Naive thymus-derived CD4-positive, alpha-beta T cell (primary cell): Measurements from ENCODE around the gene EXOC1L. TPM values are rescaled to one million over a fixed set of nuclear protein-coding genes. Genes with fewer than 3 reads are reported as not detected.

Experiments
- ATAC-seq: fragments of 150-1000 bp; cut with Tn5 transposase; 2 replicates; pipeline ENCODE4 v1.10.0; 2021; ENCODE audit warnings: mild to moderate bottlenecking, moderate library complexity
- CTCF ChIA-PET: fragments of 350-600 bp; sonication (Branson Sonifier 250); formaldehyde crosslinking; loops from one replicate; lab custom pipeline; 2021; ENCODE audit warnings: antibody characterized with exemption; lab: Charles Lee
- POLR2A ChIA-PET: fragments of 350-600 bp; sonication (Branson Sonifier 250); formaldehyde crosslinking; loops from one replicate; lab custom pipeline; 2021; ENCODE audit warnings: antibody characterized with exemption, inconsistent platforms; lab: Charles Lee
- DNase-seq, 9 donors: peaks; one replicate each; pipeline versions ENCODE4 v3.0.0 to v3.0.0-alpha.2; 2020 to 2022; ENCODE audit warnings: mixed read lengths in 1 of 9
- H3K27ac ChIP-seq: one replicate; pipeline ENCODE4 v1.7.0; 2013; ENCODE audit warnings: mild to moderate bottlenecking, low read depth, low read length, moderate library complexity
- H3K27me3 ChIP-seq, 2 donors: one replicate each; pipeline ENCODE4 v1.7.0; 2013; ENCODE audit warnings: low read length in 2 of 2, mild to moderate bottlenecking in 2 of 2, moderate library complexity in 2 of 2; ENCODE audit not compliant: control insufficient read depth in 2 of 2, insufficient read depth in 2 of 2
- H3K36me3 ChIP-seq, 3 experiments: 1 replicate in 2 of 3; 2 replicates in 1 of 3; pipeline ENCODE4 v1.7.0; 2013; ENCODE audit warnings: low read length in 3 of 3, mild to moderate bottlenecking in 3 of 3, moderate library complexity in 1 of 3; ENCODE audit not compliant: insufficient read depth in 3 of 3, control insufficient read depth in 2 of 3
- H3K4me1 ChIP-seq, 2 donors: one replicate each; pipeline ENCODE4 v1.7.0; 2013; ENCODE audit warnings: low read length in 2 of 2, mild to moderate bottlenecking in 2 of 2, moderate library complexity in 1 of 2; ENCODE audit not compliant: control insufficient read depth in 2 of 2, insufficient read depth in 2 of 2
- H3K4me3 ChIP-seq: 2 replicates; pipeline ENCODE4 v1.7.0; 2013; ENCODE audit warnings: mild to moderate bottlenecking, low read length
- H3K9me3 ChIP-seq, 3 experiments: 1 replicate in 2 of 3; 2 replicates in 1 of 3; pipeline ENCODE4 v1.7.0; 2013; ENCODE audit warnings: low read length in 3 of 3; ENCODE audit not compliant: control insufficient read depth in 2 of 3
- H3K27ac Mint-ChIP-seq, 9 donors: one replicate each; pipeline ENCODE4 v1.8.0; 2020 to 2022; ENCODE audit warnings: mixed read lengths in 9 of 9, mild to moderate bottlenecking in 8 of 9, moderate library complexity in 5 of 9, inconsistent platforms in 2 of 9
- H3K27me3 Mint-ChIP-seq, 5 donors: one replicate each; pipeline ENCODE4 v1.8.0; 2021 to 2022; ENCODE audit warnings: mixed read lengths in 5 of 5, mild to moderate bottlenecking in 1 of 5
- H3K36me3 Mint-ChIP-seq, 5 donors: one replicate each; pipeline ENCODE4 v1.8.0; 2020 to 2022; ENCODE audit warnings: mixed read lengths in 5 of 5, mild to moderate bottlenecking in 3 of 5, inconsistent platforms in 1 of 5
- H3K4me1 Mint-ChIP-seq, 7 donors: one replicate each; pipeline ENCODE4 v1.8.0; 2020 to 2022; ENCODE audit warnings: mixed read lengths in 7 of 7, mild to moderate bottlenecking in 3 of 7, inconsistent platforms in 1 of 7
- H3K4me3 Mint-ChIP-seq, 10 donors: one replicate each; pipeline ENCODE4 v1.8.0; 2020 to 2022; ENCODE audit warnings: mild to moderate bottlenecking in 10 of 10, mixed read lengths in 10 of 10, moderate library complexity in 6 of 10, inconsistent platforms in 2 of 10
- H3K9me3 Mint-ChIP-seq, 11 donors: one replicate each; pipeline ENCODE4 v1.8.0; 2020 to 2022; ENCODE audit warnings: mixed read lengths in 11 of 11, mild to moderate bottlenecking in 4 of 11, inconsistent platforms in 1 of 11, moderate library complexity in 1 of 11
- intact Hi-C, 2 donors: fragments of 100-400 bp; cut with micrococcal nuclease; formaldehyde crosslinking; loops; one replicate each; pipeline ENCODE4 v1.15.1; 2023
- polyA plus RNA-seq, 2 donors: library from polyadenylated mRNA; unstranded; fragments of 300-500 nt; fragmentation: Illumina TruSeq; gene quantifications; one replicate each; pipeline ENCODE4 v1.2.3, GENCODE V29; 2021
- total RNA-seq, 6 experiments: library from RNA in 5 of 6; stranded (reverse) in 5 of 6; gene quantifications; 1 replicate in 5 of 6; 2 replicates in 1 of 6; pipeline ENCODE4 v1.2.3 and lab custom pipeline; 2021 to 2026

The EXOC1L gene, protein sequence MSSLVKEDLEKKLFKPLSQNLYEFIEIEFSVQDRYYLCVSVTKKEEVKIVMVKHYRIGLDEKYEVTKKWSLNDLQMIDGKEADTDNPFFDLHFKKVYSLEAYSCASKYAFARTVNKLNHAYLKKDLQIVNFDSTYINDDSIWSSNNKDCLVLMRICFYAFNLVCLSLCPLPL
- total RNA-seq (not detected), polyA plus RNA-seq (not detected), total RNA-seq (lab: John Stamatoyannopoulos, UW) (not detected)

- POLR2A ChIA-PET: no interaction called here
- Histone ChIP-seq H3K4me3 (no peak within 1 kb of the TSS), H3K9me3 (no peaks in the 10 kb centered on the region), H3K27me3 (no peaks in the 10 kb centered on the region), H3K4me1 (no peaks in the 10 kb centered on the region), H3K36me3 (no peaks in the 10 kb centered on the region), H3K27ac (no peak within 1 kb of the TSS)
- H3K4me1 Mint-ChIP-seq: peaks cover 2 to 9% (median 8%) of the 10 kb centered on the region in 7 donors
- peaks cover 12 to 29% (median 18%) of the 10 kb centered on the region in 5 donors for H3K27me3 Mint-ChIP-seq
- H3K36me3 Mint-ChIP-seq: peaks cover 0 to 3% (median 0%) of the 10 kb centered on the region in 5 donors
- intact Hi-C loops: no loop called here
- CTCF ChIA-PET: no interaction called here
- ATAC-seq (no peak), DNase-seq (peak in 2 of 9 donors; percentile 1 to 3)
- H3K9me3 Mint-ChIP-seq: peaks cover 0 to 8% (median 0%) of the 10 kb centered on the region in 11 donors
- H3K4me3 Mint-ChIP-seq: peak within 1 kb of the TSS in 9 of 10 donors; percentile 39 to 77 (median 62)
- peak within 1 kb of the TSS in 1 of 9 donors; percentile 8 for H3K27ac Mint-ChIP-seq
These were observed at the start of gene EXOC1L for GRCh38 chr4:55819634-55820033. Gene EXOC1L, plus strand, starts transcription at chr4:55819790. Its CDS starts 237 bp downstream, at chr4:55820027.

GRCh38 chr4:55770662-55771061 is 48.9 kb upstream of the EXOC1L start:
- Mint-ChIP-seq H3K27ac (no peak overlapping the region), H3K4me1 (no peaks in the 10 kb centered on the region), H3K36me3 (no peaks in the 10 kb centered on the region), H3K27me3 (peaks cover 0 to 27% (median 20%) of the 10 kb centered on the region in 5 donors), H3K9me3 (peaks cover 0 to 5% (median 0%) of the 10 kb centered on the region in 11 donors), H3K4me3 (no peak overlapping the region)
- H3K4me1 ChIP-seq: no peaks in the 10 kb centered on the region
- ChIA-PET POLR2A (no interaction called here), CTCF (no interaction called here)
- no peak for DNase-seq
- intact Hi-C loops: no loop called here
- no peaks in the 10 kb centered on the region for H3K9me3 ChIP-seq
- no peak for ATAC-seq
- H3K4me3 ChIP-seq: no peak overlapping the region
- no peaks in the 10 kb centered on the region for H3K36me3 ChIP-seq
- no peaks in the 10 kb centered on the region for H3K27me3 ChIP-seq
- no peak overlapping the region for H3K27ac ChIP-seq

DNA sequence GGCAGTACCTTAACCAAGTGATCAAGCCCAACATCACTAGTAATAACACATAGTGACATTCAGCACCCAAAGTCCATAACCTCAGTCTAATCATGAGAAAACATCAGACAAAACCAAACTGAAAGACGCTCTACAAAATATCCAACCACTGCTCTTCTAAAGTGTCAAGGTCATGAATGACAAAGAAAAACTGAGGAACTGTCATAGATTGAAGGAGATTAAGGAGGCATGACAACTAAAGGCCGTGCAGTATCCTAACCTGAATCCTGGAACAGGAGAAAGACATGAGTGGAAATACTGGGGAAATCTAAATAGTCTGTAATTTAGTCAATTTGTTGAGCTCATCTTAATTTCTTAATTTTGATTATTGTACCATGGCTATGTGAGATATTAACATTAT is 38.2 kb upstream of the EXOC1L start:
- Mint-ChIP-seq H3K36me3 (peaks cover 0 to 4% (median 0%) of the 10 kb centered on the region in 5 donors), H3K4me1 (no peaks in the 10 kb centered on the region), H3K9me3 (peaks cover 0 to 14% (median 1%) of the 10 kb centered on the region in 11 donors), H3K27me3 (peaks cover 0 to 20% (median 8%) of the 10 kb centered on the region in 5 donors), H3K4me3 (no peak overlapping the region), H3K27ac (no peak overlapping the region)
- Histone ChIP-seq H3K27me3 (no peaks in the 10 kb centered on the region), H3K36me3 (no peaks in the 10 kb centered on the region), H3K4me1 (no peaks in the 10 kb centered on the region), H3K27ac (no peak overlapping the region), H3K4me3 (no peak overlapping the region), H3K9me3 (no peaks in the 10 kb centered on the region)
- DNase-seq: no peak
- CTCF ChIA-PET: no interaction called here
- intact Hi-C loops: no loop called here
- ATAC-seq: no peak
- POLR2A ChIA-PET: no interaction called here

GRCh38 chr4:55781812-55782211 is 37.8 kb upstream of the EXOC1L start:
- Histone ChIP-seq H3K27me3 (no peaks in the 10 kb centered on the region), H3K27ac (no peak overlapping the region), H3K4me1 (no peaks in the 10 kb centered on the region), H3K4me3 (no peak overlapping the region), H3K9me3 (no peaks in the 10 kb centered on the region), H3K36me3 (no peaks in the 10 kb centered on the region)
- DNase-seq (no peak), ATAC-seq (no peak)
- no peak overlapping the region for H3K4me3 Mint-ChIP-seq
- no peak overlapping the region for H3K27ac Mint-ChIP-seq
- ChIA-PET POLR2A (no interaction called here), CTCF (no interaction called here)
- intact Hi-C loops: no loop called here
- peaks cover 0 to 19% (median 7%) of the 10 kb centered on the region in 5 donors for H3K27me3 Mint-ChIP-seq
- H3K36me3 Mint-ChIP-seq: peaks cover 0 to 4% (median 0%) of the 10 kb centered on the region in 5 donors
- no peaks in the 10 kb centered on the region for H3K4me1 Mint-ChIP-seq
- H3K9me3 Mint-ChIP-seq: peaks cover 0 to 14% (median 0%) of the 10 kb centered on the region in 11 donors

- Mint-ChIP-seq H3K4me3 (no peak overlapping the region), H3K27me3 (peaks cover 0 to 15% (median 11%) of the 10 kb centered on the region in 5 donors), H3K27ac (no peak overlapping the region), H3K9me3 (peaks cover 0 to 8% (median 0%) of the 10 kb centered on the region in 11 donors), H3K4me1 (no peaks in the 10 kb centered on the region), H3K36me3 (no peaks in the 10 kb centered on the region)
- no peaks in the 10 kb centered on the region for H3K36me3 ChIP-seq
- intact Hi-C loops: no loop called here
- no peaks in the 10 kb centered on the region for H3K27me3 ChIP-seq
- H3K4me1 ChIP-seq: no peaks in the 10 kb centered on the region
- ChIA-PET POLR2A (no interaction called here), CTCF (no interaction called here)
- H3K9me3 ChIP-seq: no peaks in the 10 kb centered on the region
- ATAC-seq (no peak), DNase-seq (no peak)
- H3K4me3 ChIP-seq: no peak overlapping the region
- no peak overlapping the region for H3K27ac ChIP-seq
These were observed 36.0 kb upstream of the EXOC1L start for GRCh38 chr4:55783584-55783983.

GRCh38 chr4:55784747-55785146 is 34.8 kb upstream of the EXOC1L start:
- ATAC-seq (no peak), DNase-seq (no peak)
- Mint-ChIP-seq H3K27ac (no peak overlapping the region), H3K9me3 (no peaks in the 10 kb centered on the region), H3K36me3 (no peaks in the 10 kb centered on the region), H3K4me1 (no peaks in the 10 kb centered on the region), H3K4me3 (no peak overlapping the region), H3K27me3 (peaks cover 0 to 15% (median 13%) of the 10 kb centered on the region in 5 donors)
- H3K27me3 ChIP-seq: no peaks in the 10 kb centered on the region
- ChIA-PET CTCF (no interaction called here), POLR2A (no interaction called here)
- no peaks in the 10 kb centered on the region for H3K9me3 ChIP-seq
- H3K4me3 ChIP-seq: no peak overlapping the region
- intact Hi-C loops: no loop called here
- H3K36me3 ChIP-seq: no peaks in the 10 kb centered on the region
- H3K27ac ChIP-seq: no peak overlapping the region
- H3K4me1 ChIP-seq: no peaks in the 10 kb centered on the region

DNA sequence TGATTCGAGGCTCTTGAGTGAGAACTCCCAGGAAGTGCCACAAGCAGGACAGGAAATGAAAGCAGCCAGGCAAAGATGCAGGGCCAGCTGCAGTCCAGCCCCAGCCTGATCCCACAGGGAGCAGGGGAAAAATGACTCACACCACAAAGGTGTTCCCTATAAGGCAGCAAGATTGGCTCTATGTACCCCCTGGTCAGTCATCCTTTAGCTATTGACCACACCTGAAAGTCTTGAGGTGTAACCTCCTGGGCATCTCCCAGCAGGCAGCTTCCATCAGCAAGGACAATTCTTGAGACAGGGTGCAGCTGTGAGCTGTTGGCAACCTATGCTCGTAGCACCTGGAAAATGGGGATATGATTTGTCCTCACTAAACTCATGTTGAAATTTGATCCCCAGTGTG is 27.9 kb upstream of the EXOC1L start:
- H3K27ac ChIP-seq: no peak overlapping the region
- intact Hi-C loops: no loop called here

More for the DNA sequence above, 27.9 kb upstream of the EXOC1L start:
- Mint-ChIP-seq H3K9me3 (peaks cover 0 to 2% (median 0%) of the 10 kb centered on the region in 11 donors), H3K27me3 (peaks cover 32 to 61% (median 53%) of the 10 kb centered on the region in 5 donors), H3K4me3 (no peak overlapping the region), H3K36me3 (no peaks in the 10 kb centered on the region), H3K27ac (no peak overlapping the region), H3K4me1 (peaks cover 0 to 4% (median 0%) of the 10 kb centered on the region in 7 donors)
- POLR2A ChIA-PET: no interaction called here
- Histone ChIP-seq H3K9me3 (no peaks in the 10 kb centered on the region), H3K27me3 (no peaks in the 10 kb centered on the region), H3K4me3 (no peak overlapping the region), H3K4me1 (no peaks in the 10 kb centered on the region), H3K36me3 (no peaks in the 10 kb centered on the region)
- CTCF ChIA-PET: no interaction called here
- no peak for DNase-seq
- no peak for ATAC-seq
